ENCODE data around the gene B3GALT6.
"Not testable (repeated sequence)": the region's sequence is repeated elsewhere in the genome, so short reads cannot be mapped to it uniquely, and the experiment has no call there.

B3GALT6 gene

DNA sequence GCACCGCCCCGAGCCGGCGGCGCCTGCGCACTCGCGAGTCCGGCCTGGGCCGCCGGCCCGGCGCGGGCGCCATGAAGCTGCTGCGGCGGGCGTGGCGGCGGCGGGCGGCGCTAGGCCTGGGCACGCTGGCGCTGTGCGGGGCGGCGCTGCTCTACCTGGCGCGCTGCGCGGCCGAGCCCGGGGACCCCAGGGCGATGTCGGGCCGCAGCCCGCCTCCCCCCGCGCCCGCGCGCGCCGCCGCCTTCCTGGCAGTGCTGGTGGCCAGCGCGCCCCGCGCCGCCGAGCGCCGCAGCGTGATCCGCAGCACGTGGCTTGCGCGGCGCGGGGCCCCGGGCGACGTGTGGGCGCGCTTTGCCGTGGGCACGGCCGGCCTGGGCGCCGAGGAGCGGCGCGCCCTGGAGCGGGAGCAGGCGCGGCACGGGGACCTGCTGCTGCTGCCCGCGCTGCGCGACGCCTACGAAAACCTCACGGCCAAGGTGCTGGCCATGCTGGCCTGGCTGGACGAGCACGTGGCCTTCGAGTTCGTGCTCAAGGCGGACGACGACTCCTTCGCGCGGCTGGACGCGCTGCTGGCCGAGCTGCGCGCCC is at the start of gene B3GALT6:
TSS of gene B3GALT6 (plus strand) at position 30 of the 588 bp plus-strand sequence. CDS start at position 72, 42 bp downstream.
- DNase-seq (ENCODE audit: low read depth, low spot score): no peak

DNA sequence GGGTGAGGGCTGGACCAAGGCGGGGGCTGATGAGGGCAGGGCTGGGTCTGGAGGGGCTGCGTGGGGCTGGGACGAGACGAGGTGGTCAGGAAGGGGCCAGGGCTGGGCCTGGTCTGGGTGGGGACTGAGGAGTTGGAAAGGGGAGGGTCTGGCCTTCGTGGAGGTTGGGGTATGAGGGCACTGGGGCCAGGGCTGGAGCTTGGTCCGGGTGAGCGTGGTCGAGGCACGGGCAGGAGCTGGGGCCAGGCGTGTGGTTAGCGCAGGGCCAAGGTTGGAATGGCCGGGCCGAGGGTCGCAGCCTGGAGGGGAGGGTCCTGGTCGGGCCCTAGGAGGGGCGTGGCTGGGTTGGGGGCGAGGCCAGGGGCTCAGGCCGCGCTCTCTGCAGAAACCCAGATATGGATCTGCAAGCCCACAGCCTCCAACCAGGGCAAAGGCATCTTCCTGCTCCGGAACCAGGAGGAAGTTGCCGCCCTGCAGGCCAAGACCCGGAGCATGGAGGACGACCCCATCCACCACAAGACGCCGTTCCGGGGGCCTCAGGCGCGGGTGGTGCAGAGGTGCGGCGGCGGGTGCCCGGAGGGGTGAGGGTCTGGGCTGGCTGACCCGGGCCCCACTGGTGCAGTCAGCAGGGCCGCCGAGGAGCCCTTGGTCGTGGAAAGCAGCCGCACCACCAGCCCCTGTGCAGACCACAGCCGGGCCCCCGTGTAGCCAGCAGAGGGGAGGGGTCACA is 49.4 kb upstream of the B3GALT6 start:
- no peak for DNase-seq (ENCODE audit: low read depth, low spot score)

DNA sequence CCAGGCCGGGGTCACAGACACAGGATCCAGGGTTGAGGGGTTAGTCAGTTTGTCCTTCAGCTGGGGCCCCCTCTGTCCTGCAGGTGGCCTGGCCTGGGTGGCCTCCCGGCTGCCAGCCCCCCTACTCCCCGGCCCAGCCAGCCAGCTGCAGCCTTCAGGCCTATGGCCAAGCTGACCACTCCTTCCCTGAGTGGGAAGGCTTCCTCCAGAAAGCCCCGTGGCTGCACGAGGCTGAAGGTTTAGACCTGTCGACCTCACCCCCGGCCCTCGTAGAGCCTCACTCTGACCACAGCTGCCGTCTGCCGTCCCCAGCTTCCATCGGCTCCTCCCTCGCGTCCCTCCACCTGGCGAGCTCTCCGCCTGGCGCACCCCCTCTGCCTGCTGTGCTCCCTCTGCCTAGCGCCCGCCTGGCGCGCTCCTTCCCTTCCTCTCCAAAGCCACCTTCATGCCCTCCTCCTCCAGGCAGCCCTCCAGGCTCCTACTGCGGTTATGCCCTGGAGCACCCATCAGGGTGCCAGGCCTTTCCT is 48.8 kb upstream of the B3GALT6 start:
- DNase-seq (ENCODE audit: low read depth, low spot score): no peak

DNA sequence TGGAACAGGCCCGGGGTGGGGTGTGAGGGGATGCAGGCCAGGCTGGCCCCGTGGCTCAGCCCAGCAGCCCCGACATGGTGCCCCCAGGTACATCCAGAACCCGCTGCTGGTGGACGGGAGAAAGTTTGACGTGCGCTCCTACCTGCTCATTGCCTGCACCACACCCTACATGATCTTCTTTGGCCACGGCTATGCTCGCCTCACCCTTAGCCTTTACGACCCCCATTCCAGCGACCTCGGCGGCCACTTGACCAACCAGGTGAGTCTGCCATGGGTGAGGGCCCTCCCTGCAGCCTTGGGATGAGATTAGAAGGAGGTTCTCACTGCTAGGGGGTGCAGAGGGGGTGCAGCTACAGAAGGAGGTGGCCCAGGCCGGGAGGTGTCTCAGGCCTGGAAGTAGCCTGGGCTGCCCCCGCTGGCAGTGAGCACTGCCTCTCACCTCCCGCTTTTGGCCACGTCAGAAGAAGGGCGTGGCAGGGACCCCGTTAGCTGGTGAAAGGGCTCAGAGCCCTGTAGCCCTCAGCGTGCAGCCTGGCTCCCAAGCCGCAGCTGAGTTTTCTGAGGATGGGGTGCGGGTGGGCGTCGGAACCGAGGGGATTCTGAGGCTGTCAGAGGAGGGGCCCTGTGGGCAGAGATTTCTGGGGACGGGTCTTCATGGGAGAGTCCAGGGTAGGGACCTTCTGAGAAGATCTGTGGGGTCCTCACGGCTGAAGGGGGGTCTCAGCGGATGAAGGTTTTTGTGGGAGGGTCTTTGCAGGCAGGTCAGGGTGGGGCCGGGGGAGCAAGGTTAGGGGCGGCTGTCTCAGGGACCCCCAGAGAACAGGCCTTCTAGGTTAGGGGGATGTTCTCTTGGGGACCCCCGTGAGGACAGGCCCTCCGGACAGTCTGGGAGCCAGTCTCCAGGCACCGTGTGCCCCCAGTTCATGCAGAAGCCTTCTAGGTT is 47.9 kb upstream of the B3GALT6 start:
- DNase-seq (ENCODE audit: low read depth, low spot score): no peak

DNA sequence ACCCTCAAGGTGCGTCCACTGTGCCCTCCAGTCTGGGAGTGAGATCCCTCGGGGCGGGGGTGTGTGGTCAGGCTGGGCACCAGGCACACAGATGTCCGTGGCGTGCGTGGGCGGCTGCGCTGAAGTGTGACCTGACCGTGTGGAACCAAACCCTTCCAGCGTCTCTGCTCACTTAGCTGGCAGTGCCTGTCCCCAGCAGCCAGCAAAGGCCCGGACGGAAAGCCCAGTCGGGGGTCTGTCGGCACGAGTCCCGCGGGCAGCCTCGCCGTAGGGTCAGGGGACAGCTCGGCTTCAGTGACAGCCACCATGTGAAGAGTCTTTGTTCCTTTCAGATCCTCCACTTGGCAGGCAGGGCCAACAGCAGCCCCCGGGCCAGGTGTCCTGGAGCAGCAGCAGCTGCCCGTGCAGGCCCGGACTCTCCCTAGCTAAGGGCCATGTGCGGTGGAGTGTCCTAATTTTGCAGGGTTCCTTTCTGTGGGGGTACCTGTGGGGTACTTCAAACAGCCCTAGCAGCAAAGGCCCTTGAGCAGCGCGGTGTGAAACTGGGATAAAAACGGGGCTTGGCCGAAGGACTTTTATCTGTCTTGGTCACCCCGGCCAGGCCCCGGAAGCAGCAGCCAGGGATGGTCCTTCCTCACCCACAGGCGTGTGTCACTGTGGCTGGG is 46.8 kb upstream of the B3GALT6 start:
- DNase-seq (ENCODE audit: low read depth, low spot score): no peak

DNA sequence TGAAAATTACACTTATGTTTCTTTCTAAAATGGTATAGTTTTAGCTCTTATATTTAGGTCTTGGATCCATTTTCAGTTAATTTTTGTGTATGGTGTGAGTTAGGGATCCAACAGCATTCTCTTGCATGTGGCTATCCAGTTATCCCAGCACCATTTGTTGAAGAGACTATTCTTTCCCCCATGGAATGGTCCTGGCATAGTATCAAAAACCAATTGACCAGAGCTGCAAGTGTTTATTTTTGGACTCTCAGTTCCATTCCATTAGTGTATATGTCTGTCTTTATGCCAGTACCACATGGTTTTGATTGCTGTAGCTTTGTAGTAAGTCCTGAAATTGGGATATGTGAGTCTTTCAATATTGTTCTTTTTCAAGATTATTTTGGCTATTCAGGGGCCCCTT is 44.1 kb upstream of the B3GALT6 start:
- no peak for DNase-seq (ENCODE audit: low read depth, low spot score)

DNA sequence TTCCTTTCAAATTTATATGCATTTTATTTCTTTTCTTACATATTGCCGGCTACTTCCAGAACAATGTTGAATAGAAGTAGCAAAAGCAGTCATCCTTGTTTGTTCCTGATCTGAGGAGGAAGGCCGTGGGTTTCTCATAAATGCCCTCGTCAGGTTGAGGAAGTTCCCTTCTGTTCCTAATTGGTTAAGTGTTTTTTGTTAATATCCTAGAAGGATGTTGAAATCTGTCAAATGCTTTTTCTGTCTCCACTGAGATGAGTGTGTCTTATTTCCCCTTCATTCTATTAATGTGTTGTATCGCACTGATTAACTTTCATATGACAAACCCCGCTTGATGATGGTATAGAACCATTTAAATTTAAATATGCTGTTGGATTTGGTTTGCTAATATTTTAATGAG is 42.9 kb upstream of the B3GALT6 start:
- no peak for DNase-seq (ENCODE audit: low read depth, low spot score)

DNA sequence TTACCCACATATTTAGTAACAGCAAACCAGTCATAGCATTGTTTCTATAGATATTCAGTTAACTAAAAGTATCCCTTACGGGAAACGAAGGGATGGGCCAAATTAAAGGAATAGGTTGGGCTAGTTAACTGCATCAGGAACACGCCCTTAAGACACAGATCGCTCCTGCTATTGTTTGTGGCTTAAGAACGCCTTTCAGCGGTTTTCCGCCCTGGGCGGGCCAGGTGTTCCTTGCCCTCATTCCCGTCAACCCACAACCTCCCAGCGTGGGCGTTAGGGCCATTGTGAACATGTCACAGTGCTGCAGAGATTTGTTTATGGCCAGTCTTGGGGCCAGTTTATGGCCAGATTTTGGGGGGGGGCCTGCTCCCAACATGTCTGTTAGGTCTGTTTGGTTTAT is 40.3 kb upstream of the B3GALT6 start:
- DNase-seq (ENCODE audit: low read depth, low spot score): no peak

DNA sequence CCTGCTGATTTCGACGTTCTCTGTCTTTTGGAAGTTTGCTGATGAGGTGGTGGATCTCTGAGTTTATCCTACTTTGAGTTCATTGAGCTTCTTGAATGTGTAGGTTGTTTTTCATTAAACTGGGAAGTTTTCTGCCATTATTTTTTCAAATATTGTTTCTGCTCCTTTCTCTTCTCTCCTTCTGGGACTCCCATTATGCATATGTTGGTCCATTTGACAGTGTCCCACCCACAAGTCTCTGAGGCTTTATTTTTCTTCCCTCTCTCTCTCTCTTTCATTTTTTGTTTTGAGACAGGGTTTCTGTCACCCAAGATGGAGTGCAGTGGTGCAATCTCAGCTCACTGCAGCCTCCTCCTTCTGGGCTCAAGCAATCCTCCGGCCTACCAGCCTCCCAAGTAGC is 37.3 kb upstream of the B3GALT6 start:
- no peak for DNase-seq (ENCODE audit: low read depth, low spot score)

DNA sequence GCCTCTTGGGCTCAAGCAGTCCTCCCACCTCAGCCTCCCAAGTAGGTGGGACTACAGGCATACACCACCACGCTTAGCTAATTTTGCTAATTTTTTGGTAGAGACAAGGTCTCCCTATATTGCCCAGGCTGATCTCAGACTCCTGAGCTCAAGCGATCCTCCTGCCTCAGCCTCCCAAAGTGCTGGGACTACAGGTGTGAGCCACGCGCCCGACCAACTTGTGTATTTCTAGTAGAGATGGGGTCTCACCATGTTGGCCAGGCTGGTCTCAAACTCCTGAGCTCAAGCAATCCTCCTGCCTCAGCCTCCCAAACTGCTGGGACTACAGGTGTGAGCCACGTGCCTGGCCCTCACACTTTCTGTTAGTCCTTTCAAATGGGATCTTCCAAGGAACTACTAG is 36.3 kb upstream of the B3GALT6 start:
- DNase-seq (ENCODE audit: low read depth, low spot score): not testable (repeated sequence)

DNA sequence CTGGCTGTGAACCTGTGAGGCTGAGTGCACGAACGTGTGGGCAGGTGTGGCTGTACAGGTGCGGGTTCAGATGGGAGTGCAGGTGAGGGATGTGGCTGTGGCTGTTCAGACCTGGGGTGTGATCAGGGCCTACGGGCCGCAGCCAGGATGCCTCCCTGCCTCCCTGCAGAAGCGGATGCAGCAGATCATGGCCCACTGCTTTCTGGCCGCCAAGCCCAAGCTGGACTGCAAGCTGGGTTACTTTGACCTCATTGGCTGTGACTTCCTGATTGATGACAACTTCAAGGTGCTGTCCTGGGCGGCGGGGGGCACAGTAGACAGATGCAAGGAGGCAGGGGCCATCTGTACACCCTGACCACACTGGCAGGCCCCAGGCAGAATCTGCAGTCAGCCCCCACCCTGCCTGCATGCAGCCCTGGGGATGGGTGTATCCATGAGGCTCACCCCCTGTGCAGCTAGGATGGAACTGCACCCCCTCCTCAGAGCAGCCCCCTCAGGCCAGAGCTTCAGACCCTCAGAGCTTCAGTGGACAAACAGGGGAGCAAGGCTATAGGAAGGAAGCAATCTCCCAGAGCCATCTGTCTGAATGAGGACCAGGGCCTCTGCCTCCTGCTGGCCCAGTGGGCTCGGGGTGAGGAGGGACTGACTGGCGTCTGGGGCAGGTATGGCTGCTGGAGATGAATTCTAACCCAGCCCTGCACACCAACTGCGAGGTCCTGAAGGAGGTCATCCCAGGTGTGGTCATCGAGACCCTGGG is 35.4 kb upstream of the B3GALT6 start:
- DNase-seq (ENCODE audit: low read depth, low spot score): no peak

DNA sequence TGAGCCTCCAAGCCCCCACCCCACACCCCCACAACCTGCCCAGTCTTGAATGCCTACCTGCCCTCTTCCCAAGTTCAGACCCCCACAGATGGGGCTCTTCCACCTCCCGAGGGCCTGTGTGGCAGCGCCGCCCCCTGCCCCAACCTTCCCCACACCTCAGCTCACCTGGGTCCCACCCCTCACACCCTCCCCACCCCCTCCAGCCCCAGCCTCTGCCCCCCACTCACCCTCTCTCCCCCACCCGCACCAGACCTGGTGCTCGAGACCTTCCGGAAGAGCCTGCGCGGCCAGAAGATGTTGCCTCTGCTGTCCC is 34.9 kb upstream of the B3GALT6 start:
- DNase-seq (ENCODE audit: low read depth, low spot score): no peak

DNA sequence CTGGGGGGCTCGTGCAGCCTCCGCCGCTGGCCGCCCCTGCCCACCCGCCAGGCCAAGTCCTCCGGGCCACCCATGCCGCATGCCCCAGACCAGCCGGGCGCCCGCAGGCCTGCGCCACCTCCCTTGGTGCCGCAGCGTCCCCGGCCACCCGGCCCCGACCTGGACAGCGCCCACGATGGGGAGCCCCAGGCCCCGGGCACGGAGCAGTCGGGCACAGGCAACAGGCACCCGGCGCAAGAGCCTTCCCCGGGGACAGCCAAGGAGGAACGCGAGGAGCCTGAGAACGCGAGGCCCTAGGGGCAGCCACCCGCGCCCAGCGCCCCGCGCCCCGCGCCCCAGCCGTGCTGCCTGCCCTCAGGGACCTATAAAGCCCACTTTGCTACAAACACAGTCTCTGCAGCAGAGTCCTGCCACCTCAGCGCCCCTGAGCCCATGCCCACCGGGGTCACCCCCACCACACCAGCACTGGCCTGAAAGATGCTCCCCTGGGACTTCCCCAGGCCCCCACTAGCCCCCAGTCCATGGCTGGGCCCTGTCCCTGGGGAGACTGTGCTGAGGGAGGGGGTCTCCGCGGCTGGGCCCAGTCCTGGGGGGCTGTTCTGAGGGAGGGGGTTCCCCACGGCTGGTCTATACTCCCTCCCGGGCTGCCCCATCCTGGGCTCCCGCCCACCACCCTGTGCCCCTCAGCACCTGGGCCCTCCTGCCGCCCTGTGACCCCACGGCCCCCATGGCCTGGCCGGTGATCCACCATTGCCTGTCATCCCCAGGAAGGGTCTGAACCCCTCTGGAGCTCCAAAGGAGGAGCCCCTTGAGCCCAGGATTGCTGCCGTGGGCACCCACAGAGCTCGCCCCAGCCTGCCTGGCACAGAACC is 34.2 kb upstream of the B3GALT6 start:
- DNase-seq (ENCODE audit: low read depth, low spot score): no peak

DNA sequence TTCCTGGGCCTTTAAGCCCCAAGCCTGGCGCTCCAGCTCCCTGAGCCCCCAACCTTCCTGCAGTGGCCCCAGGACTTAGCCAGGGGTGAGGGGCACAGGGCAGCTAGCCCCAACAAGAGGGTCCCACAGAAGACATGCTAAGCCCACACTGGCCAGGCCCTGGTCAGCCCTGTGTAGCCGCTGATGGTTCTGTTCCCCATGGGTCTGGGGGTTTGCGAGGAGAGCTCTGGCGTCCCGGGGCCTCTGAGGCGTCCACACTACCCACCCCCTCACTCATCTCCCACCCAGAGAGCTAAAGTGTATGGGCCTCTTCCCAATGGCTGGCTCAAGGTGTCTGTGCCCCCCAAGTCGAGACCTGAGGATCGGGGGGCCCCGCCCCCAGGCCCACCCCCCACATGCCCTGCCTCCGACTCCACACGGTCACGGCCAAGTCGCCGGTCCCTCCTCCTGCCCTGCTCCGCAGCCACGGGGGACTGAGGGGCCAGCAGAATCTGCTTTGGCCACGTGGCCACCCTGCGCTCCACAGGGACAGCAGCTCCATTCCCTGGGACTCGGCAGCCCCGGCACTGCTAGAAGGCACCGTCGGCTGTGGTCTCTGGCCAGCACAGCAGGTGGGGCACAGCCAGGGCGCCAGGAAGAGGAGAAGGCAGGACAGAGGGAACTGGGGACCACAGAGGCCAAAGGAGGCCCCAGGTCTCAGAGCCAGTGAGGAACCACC is 33.5 kb upstream of the B3GALT6 start:
- DNase-seq (ENCODE audit: low read depth, low spot score): no peak

DNA sequence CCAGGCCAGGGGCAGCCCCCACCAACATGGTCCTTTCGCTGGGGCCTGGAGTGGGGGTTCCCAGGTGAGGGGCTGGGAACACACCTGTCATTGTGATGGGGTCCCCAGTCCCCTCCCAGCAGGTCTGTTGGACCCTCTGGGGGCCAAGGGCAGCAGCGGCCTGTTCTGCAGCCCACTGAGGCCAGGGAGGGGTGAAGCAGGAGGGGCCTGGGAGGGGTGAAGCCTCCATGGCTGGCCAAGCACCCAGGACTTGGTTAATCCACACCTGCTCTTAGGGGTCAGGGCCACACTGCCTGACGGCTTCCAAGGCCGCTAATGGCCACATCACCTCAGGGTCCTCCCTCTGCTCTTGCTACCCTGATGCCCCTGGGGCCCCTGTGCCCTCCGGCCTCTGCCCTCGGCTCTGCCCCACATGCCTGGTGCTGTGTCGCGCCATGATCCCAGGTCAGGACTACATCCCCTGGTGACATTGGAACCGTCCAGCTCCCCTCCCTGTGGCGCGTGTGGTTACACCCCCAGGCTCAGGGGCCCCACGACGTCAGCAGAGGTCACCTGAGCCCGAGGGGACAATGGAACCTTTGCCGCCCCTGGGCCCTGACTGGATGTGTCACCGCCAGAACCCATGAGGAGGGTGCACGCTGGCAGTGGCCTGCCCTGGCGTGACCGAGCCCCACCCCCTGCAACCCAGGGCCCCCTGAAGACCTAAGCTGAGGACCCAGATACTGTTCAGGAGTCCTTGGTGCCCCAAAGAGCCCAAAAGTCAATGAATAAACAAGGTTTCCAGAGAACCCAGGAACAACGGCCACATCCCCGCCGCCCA is 32.7 kb upstream of the B3GALT6 start:
- no peak for DNase-seq (ENCODE audit: low read depth, low spot score)

DNA sequence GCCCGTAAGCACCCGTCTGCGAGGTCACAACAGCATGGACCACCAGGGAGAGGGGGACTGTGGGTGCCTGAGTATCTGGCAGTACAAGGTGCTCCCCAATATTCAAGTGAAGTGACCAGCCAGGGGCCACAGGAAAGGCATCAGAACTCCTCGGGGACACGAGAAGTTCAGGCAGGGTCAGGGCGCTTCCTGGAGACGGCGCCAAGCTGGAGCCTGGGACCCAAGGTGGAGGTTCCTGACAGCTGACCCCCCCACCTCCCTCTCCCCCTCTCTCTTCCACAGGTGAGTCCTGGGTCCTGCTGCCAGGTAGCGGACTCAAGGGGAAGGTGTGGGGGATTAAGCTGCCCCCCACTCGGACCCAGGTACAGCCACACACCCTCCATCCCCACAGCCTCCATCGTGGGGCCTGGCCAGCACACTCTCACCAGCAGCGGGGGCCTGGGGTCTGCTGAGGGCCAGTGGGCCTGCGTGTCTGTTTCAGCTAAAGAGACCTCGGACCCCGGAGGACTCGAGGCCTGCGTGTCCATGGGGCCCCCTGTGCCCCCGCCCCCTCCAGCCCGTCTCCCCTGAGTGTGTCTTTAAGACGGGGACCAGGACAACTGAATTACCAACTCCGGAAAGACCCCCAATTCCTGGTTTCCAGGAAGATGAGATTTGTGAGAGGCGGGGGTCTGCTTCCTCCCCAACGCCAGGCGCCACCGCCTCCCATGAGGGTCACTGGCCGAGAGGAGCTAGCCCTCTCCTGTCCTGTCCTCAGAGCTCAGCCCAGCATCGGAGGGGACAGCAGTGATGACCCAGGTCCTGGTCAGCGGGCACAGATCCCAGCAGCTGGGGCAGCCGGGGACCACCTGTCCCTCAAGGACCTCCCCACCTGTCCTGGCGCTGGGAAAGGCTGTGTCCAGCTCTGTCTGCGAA is 31.8 kb upstream of the B3GALT6 start:
- no peak for DNase-seq (ENCODE audit: low read depth, low spot score)
